GM12872 (cell line): ENCODE results near the gene UBTF.

Source experiments
- CTCF ChIP-seq: IDR thresholded peaks from 3 replicates; pipeline ENCODE4 v1.5.1; 2011; ENCODE audit warnings: low read depth, mild to moderate bottlenecking, low read length, moderate library complexity; ENCODE audit not compliant: insufficient read depth

Gene UBTF

DNA sequence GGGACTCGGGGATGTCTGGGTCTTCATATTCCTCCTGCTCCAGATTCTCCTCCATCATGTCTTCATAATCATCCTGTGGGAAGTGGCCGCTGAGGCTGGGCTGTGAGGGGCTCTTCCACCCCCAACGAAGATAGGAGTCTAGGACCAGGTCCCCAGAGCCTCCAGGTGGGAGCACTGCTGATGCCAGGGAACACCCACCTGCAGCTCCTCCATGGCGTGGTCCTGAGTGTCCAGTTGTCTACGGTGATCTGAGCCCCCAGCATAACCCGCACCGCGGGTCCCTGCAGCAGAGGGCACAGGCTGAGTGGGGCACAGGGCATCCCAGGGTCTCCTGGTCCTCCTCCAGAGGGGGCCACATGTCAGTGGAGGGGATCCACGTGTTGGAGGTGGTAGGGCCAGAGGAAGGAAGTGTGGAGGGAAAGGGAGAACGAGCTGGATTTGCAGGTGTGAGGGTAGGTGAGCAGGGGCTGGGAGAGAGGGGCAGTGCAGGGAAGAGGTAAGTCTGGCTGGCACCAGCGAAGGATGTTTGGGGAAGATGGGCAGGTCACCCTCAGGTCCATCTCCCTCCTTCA lies 43.3 kb upstream of the UBTF start:
- no peak for TF ChIP-seq CTCF

GRCh38 chr17:44260296-44260695 lies 40.8 kb upstream of the UBTF start:
- no peak for TF ChIP-seq CTCF

GRCh38 chr17:44258811-44259351 lies 39.4 kb upstream of the UBTF start:
- TF ChIP-seq CTCF = no peak

DNA sequence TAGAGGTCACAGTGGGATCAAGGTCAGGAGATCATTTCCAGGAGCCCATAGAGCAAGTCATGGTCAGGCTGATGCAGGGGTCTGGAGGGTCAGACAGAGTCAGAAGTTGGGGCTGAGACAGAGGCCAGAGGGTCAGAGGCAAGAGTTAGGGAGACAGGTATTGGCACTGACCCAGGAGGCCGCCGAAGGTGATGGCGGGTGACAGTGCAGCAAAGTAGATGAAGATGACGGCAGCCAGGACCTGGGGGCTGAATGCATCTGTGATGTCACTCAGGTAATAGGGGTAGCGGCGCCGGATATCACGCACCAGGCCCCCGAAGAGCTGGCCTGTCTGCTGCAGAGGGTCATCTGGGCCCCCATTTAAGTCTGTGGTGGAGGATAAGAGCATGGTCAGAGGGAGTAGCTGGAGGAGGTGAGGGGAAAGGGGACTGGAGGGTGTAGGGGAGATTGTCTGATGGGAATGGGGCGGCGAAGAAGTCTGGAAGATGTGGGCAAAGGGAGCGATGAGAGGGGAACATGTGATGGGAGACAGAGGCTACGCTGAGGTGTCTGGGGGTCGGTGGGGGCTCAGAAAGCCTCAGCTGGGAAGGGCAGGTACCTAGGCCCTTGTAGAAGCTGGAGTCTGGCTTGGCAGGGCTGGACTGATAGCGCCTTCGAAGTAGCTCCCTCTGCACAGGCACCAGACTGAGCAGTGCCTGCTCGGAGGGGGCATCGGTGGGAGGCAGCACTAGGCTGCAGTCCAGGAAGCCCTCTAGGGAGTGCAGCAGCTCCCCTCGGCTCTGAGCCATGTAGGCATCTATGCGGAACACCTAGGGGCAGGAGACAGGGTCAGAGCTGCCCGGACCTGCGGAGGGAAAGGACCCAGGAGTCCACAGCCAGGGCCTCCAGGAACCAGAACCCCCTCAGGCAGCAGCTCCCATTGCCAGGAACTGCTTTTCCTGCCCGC lies 38.6 kb upstream of the UBTF start:
- TF ChIP-seq CTCF = no peak

DNA sequence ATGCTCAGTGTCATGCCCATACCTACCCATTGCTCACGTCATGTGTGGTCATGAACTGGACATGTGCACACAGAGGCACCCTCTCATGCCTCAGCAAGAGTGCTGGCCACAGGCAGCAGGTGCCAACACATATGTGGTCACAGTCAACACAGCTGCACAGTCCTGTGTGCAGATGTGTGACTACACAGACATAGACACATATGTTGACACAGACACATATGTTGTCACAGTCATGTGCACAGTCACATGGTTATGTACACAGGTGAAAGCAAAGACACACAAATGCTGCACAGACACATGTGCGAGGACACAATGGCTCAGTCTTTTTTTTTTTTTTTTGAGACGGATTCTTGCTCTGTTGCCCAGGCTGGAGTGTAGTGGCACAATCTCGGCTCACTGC lies 37.2 kb upstream of the UBTF start:
- no peak for TF ChIP-seq CTCF

GRCh38 chr17:44255915-44256314 lies 36.4 kb upstream of the UBTF start:
- no peak for TF ChIP-seq CTCF

DNA sequence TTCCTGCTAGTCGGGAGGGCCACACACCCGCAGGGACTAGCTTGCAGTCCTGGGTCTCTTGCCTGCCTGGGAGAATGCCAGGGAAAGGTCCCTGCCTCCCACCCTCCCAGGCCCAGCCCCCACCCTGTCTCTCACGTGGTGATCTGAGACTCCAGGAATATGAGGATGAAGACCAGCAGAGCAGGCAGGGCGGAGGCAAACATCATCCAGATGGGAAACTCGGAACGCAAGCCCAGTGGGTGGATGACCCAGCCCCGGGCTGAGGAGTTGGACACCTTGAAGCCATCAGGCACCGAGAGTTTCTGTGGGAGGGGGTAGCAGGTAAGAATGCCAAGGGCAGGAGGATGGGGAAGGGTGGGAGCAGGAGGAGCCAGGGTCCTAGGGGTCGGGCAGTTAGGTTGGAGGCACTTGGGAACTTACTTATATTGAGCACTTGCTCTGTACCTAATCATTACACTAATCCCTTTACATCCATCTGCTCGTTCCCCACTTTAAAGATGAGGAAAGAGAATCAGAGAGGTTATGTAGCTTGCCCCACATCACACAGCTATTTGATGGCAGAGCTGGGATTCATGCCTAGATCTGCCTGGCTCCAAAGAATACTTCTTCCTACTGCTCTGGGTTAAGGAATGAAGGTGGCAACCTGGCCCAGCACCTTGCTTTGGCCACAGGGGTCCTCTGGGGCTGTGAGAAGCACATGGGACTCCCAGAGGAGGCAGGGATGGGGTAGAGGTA lies 35.1 kb upstream of the UBTF start:
- no peak for TF ChIP-seq CTCF
